IMR-90 (cell line): ENCODE results near the gene RNF32. TPM values are rescaled to one million over a fixed set of nuclear protein-coding genes. Genes with fewer than 3 reads are reported as not detected.

Source experiments
- ATAC-seq: fragments of 200-7000 bp; cut with Tn5 transposase; 2 replicates; pipeline ENCODE4 v1.9.1; 2020; ENCODE audit warnings: low read depth, mild to moderate bottlenecking, moderate library complexity
- BruUV-seq: library from RNA; stranded (reverse); fragments of 400-500 nt; replicated peaks from 2 replicates; lab custom pipeline; 2021; lab: Mats Ljungman, UMichigan
- CTCF ChIA-PET: fragments of 300-600 bp; formaldehyde crosslinking; extraction: SDS; loops from one replicate; lab custom pipeline; 2021; ENCODE audit warnings: antibody characterized with exemption; lab: Yijun Ruan, JAX
- POLR2A ChIA-PET: fragments of 300-600 bp; sonication (Branson Sonifier 250); formaldehyde crosslinking; loops from one replicate; lab custom pipeline; 2022; ENCODE audit warnings: antibody characterized with exemption; ENCODE audit not compliant: unreplicated experiment; lab: Charles Lee
- DNase-seq: peaks from one replicate; pipeline ENCODE4 v3.0.0; 2013
- H2AFZ ChIP-seq: replicated peaks from 2 replicates; pipeline ENCODE3; 2013; ENCODE audit warnings: low read length, mild to moderate bottlenecking; ENCODE audit not compliant: poor library complexity
- H2AK5ac ChIP-seq: 2 replicates; pipeline ENCODE4 v1.6.1; 2013; ENCODE audit warnings: low read depth, low read length, inconsistent platforms
- H2AK9ac ChIP-seq: replicated peaks from 2 replicates; pipeline ENCODE3; 2013; ENCODE audit warnings: mild to moderate bottlenecking, low read depth, low read length, moderate library complexity; ENCODE audit not compliant: poor library complexity
- H2BK120ac ChIP-seq: 2 replicates; pipeline ENCODE4 v1.6.1; 2013; ENCODE audit warnings: low read depth, low read length, inconsistent platforms
- H2BK15ac ChIP-seq: 3 replicates; pipeline ENCODE4 v1.6.1; 2013; ENCODE audit warnings: low read depth, low read length, inconsistent platforms
- H2BK20ac ChIP-seq: 2 replicates; pipeline ENCODE4 v1.6.1; 2013; ENCODE audit warnings: low read depth, mild to moderate bottlenecking, inconsistent platforms, low read length, moderate library complexity
- H2BK5ac ChIP-seq: 2 replicates; pipeline ENCODE4 v1.6.1; 2013; ENCODE audit warnings: mild to moderate bottlenecking, low read depth, low read length, inconsistent platforms; ENCODE audit not compliant: poor library complexity, severe bottlenecking
- H3K14ac ChIP-seq: replicated peaks from 2 replicates; pipeline ENCODE4 v1.6.1; 2013; ENCODE audit warnings: low read depth, low read length, inconsistent platforms
- H3K18ac ChIP-seq: 2 replicates; pipeline ENCODE4 v1.6.1; 2013; ENCODE audit warnings: low read depth, low read length, control low read depth
- H3K23ac ChIP-seq: 2 replicates; pipeline ENCODE4 v1.6.1; 2013; ENCODE audit warnings: low read depth, low read length, inconsistent platforms
- H3K27ac ChIP-seq: 2 replicates; pipeline ENCODE4 v1.5.1; 2013; ENCODE audit warnings: mild to moderate bottlenecking, control low read depth, low read length; ENCODE audit not compliant: insufficient read depth
- H3K27me3 ChIP-seq: 2 replicates; pipeline ENCODE4 v1.6.1; 2013; ENCODE audit warnings: low read length; ENCODE audit not compliant: control insufficient read depth, insufficient read depth
- H3K36me3 ChIP-seq: 2 replicates; pipeline ENCODE4 v1.6.1; 2013; ENCODE audit warnings: low read length, mixed read lengths; ENCODE audit not compliant: control insufficient read depth, insufficient read depth
- H3K4ac ChIP-seq: 2 replicates; pipeline ENCODE4 v1.6.1; 2013; ENCODE audit warnings: low read depth, low read length, inconsistent platforms
- H3K4me1 ChIP-seq: 2 replicates; pipeline ENCODE4 v1.6.1; 2013; ENCODE audit warnings: low read length, mixed read lengths; ENCODE audit not compliant: control insufficient read depth, insufficient read depth
- H3K4me2 ChIP-seq: 2 replicates; pipeline ENCODE4 v1.6.1; 2013; ENCODE audit warnings: low read depth, mild to moderate bottlenecking, control low read depth, low read length, moderate library complexity
- H3K4me3 ChIP-seq: 2 replicates; pipeline ENCODE4 v1.5.1; 2013; ENCODE audit warnings: low read depth, mild to moderate bottlenecking, control low read depth, low read length, moderate library complexity; ENCODE audit not compliant: insufficient read depth
- H3K56ac ChIP-seq: 2 replicates; pipeline ENCODE4 v1.6.1; 2013; ENCODE audit warnings: low read length, inconsistent platforms; ENCODE audit not compliant: insufficient read depth; ENCODE audit errors: extremely low read depth
- H3K79me1 ChIP-seq, 2 experiments: 2 replicates each; pipeline ENCODE4 v1.6.1; 2013; ENCODE audit warnings: low read length in 2 of 2, inconsistent platforms in 1 of 2, low read depth in 1 of 2
- H3K9ac ChIP-seq: 2 replicates; pipeline ENCODE4 v1.6.1; 2013; ENCODE audit warnings: low read depth, low read length, control low read depth
- H3K9me1 ChIP-seq: 2 replicates; pipeline ENCODE4 v1.6.1; 2013; ENCODE audit warnings: low read length, inconsistent platforms; ENCODE audit not compliant: insufficient read depth
- H3K9me3 ChIP-seq: 2 replicates; pipeline ENCODE4 v1.6.1; 2013; ENCODE audit warnings: low read length; ENCODE audit not compliant: control insufficient read depth, insufficient read depth
- H4K20me1 ChIP-seq: 2 replicates; pipeline ENCODE4 v1.6.1; 2013; ENCODE audit warnings: low read length, inconsistent platforms; ENCODE audit not compliant: insufficient read depth
- H4K5ac ChIP-seq: 2 replicates; pipeline ENCODE4 v1.6.1; 2013; ENCODE audit warnings: mild to moderate bottlenecking, low read depth, low read length, control low read depth
- H4K8ac ChIP-seq, 2 experiments: 2 replicates each; pipeline ENCODE4 v1.6.1; 2013; ENCODE audit warnings: low read depth in 2 of 2, low read length in 2 of 2, control low read depth in 1 of 2, inconsistent platforms in 1 of 2
- H4K91ac ChIP-seq: 2 replicates; pipeline ENCODE4 v1.6.1; 2013; ENCODE audit warnings: low read depth, low read length, inconsistent platforms; ENCODE audit not compliant: insufficient read depth
- BHLHE40 ChIP-seq: fragments of 150-350 bp; IDR thresholded peaks from 2 replicates; pipeline ENCODE4 v1.6.1; 2016; ENCODE audit warnings: mild to moderate bottlenecking, low read depth, low read length
- CEBPB ChIP-seq: IDR thresholded peaks from 2 replicates; pipeline ENCODE4 v1.6.1; 2012; ENCODE audit warnings: low read depth, low read length, improper control_type of control experiment
- ELK1 ChIP-seq: fragments of 150-350 bp; IDR thresholded peaks from 2 replicates; pipeline ENCODE4 v1.6.1; 2016; ENCODE audit warnings: low read depth, mild to moderate bottlenecking, low read length, moderate library complexity, borderline replicate concordance
- FOS ChIP-seq: fragments of 150-350 bp; IDR thresholded peaks from 2 replicates; pipeline ENCODE4 v1.6.1; 2016; ENCODE audit warnings: low read depth, low read length
- MXI1 ChIP-seq: IDR thresholded peaks from 2 replicates; pipeline ENCODE4 v1.6.1; 2012; ENCODE audit warnings: low read depth, mild to moderate bottlenecking, low read length, moderate library complexity, borderline replicate concordance
- NFE2L2 ChIP-seq: fragments of 150-350 bp; IDR thresholded peaks from 2 replicates; pipeline ENCODE4 v1.6.1; 2016; ENCODE audit warnings: low read depth, mild to moderate bottlenecking, low read length
- POLR2A ChIP-seq: IDR thresholded peaks from 2 replicates; pipeline ENCODE4 v1.6.1; 2012; ENCODE audit warnings: mild to moderate bottlenecking, low read depth, low read length
- RAD21 ChIP-seq: IDR thresholded peaks from 2 replicates; pipeline ENCODE4 v1.6.1; 2012; ENCODE audit warnings: low read length, improper control_type of control experiment
- USF2 ChIP-seq: fragments of 150-350 bp; IDR thresholded peaks from 2 replicates; pipeline ENCODE4 v1.6.1; 2017; ENCODE audit warnings: mild to moderate bottlenecking, antibody characterized with exemption, low read length, low read depth
- WGBS, 2 experiments: methylation state at CpG; one replicate each; pipeline versions ENCODE4 v1.1.5 to v1.1.7; 2013; ENCODE audit warnings: missing lambda C conversion rate in 2 of 2; ENCODE audit not compliant: insufficient read length in 1 of 2; ENCODE audit errors: extremely low coverage in 2 of 2; 5-methylcytosine and 5-hydroxymethylcytosine counted together
- dilution Hi-C: fragments of 300-500 bp; cut with HindIII; formaldehyde crosslinking; loops from one replicate; pipeline ENCODE4 v1.14.3; 2018; ENCODE audit warnings: low sequenced_read_pairs; ENCODE audit not compliant: unreplicated experiment
- in situ Hi-C: fragments of 300-500 bp; cut with MboI; formaldehyde crosslinking; loops from 3 replicates; pipeline ENCODE4 v1.14.3; 2019; ENCODE audit warnings: low sequenced_read_pairs, inconsistent platforms, mixed read lengths
- intact Hi-C: fragments of 100-400 bp; cut with micrococcal nuclease; formaldehyde crosslinking; loops from 2 replicates; pipeline ENCODE4 v1.10.0; 2022
- polyA plus RNA-seq, 3 experiments: library from polyadenylated mRNA; depleted of rRNA; stranded (reverse); fragments of >200 nt; gene quantifications; 2 replicates each; pipeline ENCODE4 v1.2.3, GENCODE V29; 2012; ENCODE audit warnings: low replicate concordance in 1 of 3
- total RNA-seq: library from RNA; depleted of rRNA; stranded (reverse); fragments of >200 nt; gene quantifications from 2 replicates; pipeline ENCODE4 v1.2.3, GENCODE V29; 2012

Gene RNF32
- total and polyA plus RNA-seq, 2 of the 4 experiments (the other 2 are of a cell fraction), result 0.36 to 0.63 TPM

- no peak for TF ChIP-seq CEBPB
Measured at GRCh38 chr7:156654511-156655234, 14.1 kb downstream of the RNF32 start (continued).

GRCh38 chr7:156655251-156655650 is 14.7 kb downstream of the RNF32 start:
- H3K9ac ChIP-seq, result no peak overlapping the region
- H3K4me3 ChIP-seq, result no peak overlapping the region
- H4K5ac ChIP-seq, result no peak overlapping the region
- H2AFZ ChIP-seq, result no peak overlapping the region
- H3K4me1 ChIP-seq, result no peaks in the 10 kb centered on the region; the same call in 1 of the 2 replicates
- DNase-seq (no peak), ATAC-seq (no peak)
- no peak overlapping the region for H2AK9ac ChIP-seq
- H3K56ac ChIP-seq, result no peak overlapping the region
- in situ Hi-C loops, result no loop called here
- H3K36me3 ChIP-seq, result no peaks in the 10 kb centered on the region
- H2BK15ac ChIP-seq, result no peak overlapping the region
- H2BK5ac ChIP-seq, result no peak overlapping the region
- ChIA-PET CTCF (interaction anchor here (0.5 kb wide), 1 partner anchor 108 kb away, joined by 3 read pairs; no protein-coding TSS in a partner anchor), POLR2A (no interaction called here)
- no peaks in the 10 kb centered on the region for H3K9me3 ChIP-seq
- no peak overlapping the region for H3K4ac ChIP-seq
- no peak overlapping the region for H2BK120ac ChIP-seq
- H2BK20ac ChIP-seq, result no peak overlapping the region
- H3K14ac ChIP-seq, result no peak overlapping the region
- H3K79me1 ChIP-seq, result no peaks in the 10 kb centered on the region
- H3K18ac ChIP-seq, result no peak overlapping the region
- peaks cover 4% of the 10 kb centered on the region for H3K9me1 ChIP-seq
- H4K8ac ChIP-seq, result no peak overlapping the region
- no peak overlapping the region for H4K91ac ChIP-seq
- no TSS peak for BruUV-seq
- no peak overlapping the region for H3K23ac ChIP-seq
- TF ChIP-seq MXI1 (no peak), FOS (no peak), BHLHE40 (no peak), USF2 (no peak), POLR2A (no peak), ELK1 (no peak), RAD21 (no peak), NFE2L2 (no peak)
- intact Hi-C loops, result no loop called here
- H3K27me3 ChIP-seq, result no peaks in the 10 kb centered on the region
- H2AK5ac ChIP-seq, result no peak overlapping the region
- dilution Hi-C loops, result no loop called here
- H3K27ac ChIP-seq, result no peak overlapping the region
- no peaks in the 10 kb centered on the region for H4K20me1 ChIP-seq
- H3K4me2 ChIP-seq, result no peak overlapping the region
- no CpG with 5 or more reads among the region's 6 CpGs for WGBS, 2 experiments
